GM12875 (cell line): ENCODE results near the gene PDE4D.

Source experiments
- H3K4me3 ChIP-seq: one replicate; pipeline ENCODE4 v1.5.1; 2011; ENCODE audit warnings: low read depth, low read length, control low read depth
- TF ChIP-seq, protein P1 (sequence below): IDR thresholded peaks from 2 replicates; pipeline ENCODE4 v1.5.1; 2011; ENCODE audit warnings: low read depth, mild to moderate bottlenecking, control low read depth, inconsistent platforms, low read length, moderate library complexity, borderline replicate concordance; ENCODE audit not compliant: insufficient read depth

The PDE4D gene

DNA sequence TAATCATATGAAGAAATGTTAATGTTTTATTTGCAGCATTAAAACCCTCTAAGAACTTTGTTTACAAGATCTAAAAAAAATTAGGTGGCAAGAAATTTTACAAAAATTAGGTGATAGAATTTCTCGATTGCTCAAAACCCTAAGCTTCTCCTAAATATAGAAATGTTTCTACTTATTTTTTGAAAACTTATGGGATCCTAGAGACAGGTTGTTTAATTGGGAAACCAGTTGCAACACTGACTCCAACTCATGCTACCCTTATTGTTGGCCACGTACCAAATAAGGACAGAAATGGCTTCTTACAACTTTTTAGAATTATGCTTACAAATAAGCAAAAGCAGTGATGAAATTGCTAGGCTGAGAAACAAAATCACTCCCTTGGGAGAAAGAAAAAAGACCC is 531.1 kb downstream of the PDE4D start:
- H3K4me3 ChIP-seq, result no peak overlapping the region
- TF ChIP-seq, protein P1, sequence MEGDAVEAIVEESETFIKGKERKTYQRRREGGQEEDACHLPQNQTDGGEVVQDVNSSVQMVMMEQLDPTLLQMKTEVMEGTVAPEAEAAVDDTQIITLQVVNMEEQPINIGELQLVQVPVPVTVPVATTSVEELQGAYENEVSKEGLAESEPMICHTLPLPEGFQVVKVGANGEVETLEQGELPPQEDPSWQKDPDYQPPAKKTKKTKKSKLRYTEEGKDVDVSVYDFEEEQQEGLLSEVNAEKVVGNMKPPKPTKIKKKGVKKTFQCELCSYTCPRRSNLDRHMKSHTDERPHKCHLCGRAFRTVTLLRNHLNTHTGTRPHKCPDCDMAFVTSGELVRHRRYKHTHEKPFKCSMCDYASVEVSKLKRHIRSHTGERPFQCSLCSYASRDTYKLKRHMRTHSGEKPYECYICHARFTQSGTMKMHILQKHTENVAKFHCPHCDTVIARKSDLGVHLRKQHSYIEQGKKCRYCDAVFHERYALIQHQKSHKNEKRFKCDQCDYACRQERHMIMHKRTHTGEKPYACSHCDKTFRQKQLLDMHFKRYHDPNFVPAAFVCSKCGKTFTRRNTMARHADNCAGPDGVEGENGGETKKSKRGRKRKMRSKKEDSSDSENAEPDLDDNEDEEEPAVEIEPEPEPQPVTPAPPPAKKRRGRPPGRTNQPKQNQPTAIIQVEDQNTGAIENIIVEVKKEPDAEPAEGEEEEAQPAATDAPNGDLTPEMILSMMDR, result no peak

DNA sequence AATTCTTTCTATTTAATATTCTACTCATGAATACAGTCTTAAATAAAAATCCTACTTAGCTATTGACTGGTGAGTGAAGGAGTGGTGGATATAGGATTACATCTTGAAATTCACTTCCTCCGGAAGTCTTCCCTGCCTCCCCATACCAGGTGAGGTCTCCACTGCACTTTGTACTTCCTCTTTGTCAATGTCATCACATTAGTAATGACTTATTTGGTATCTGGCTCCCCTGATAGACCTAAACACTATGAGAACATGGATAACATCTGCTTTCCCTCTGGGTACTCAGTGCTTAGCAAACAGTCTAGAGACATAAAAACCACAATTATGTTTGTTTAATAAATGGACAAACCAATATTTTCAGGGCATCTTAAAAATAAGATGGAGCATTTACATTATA is 532.1 kb downstream of the PDE4D start:
- TF ChIP-seq, protein P1, result no peak
- no peak overlapping the region for H3K4me3 ChIP-seq

DNA sequence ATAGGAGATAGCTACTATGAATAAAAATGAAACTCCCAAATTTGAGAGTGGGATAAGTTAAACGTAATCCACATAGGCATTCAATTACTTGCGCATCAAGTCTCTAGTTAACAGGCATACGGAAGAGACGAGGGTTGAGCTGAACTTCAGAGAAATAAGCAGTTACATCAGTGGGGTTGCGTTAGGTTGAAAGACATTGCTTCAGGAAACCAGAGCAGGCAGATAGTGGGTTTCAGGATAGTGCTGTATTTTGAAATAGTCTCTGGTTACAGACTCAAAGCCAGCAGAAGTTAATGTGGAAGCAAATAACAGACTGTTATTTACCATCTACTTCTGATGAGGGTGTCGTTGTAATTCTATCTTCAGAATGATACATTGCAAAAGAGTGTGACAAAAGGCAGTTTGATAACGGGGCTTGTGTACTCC is 533.4 kb downstream of the PDE4D start:
- TF ChIP-seq, protein P1, result no peak
- H3K4me3 ChIP-seq, result no peak overlapping the region

DNA sequence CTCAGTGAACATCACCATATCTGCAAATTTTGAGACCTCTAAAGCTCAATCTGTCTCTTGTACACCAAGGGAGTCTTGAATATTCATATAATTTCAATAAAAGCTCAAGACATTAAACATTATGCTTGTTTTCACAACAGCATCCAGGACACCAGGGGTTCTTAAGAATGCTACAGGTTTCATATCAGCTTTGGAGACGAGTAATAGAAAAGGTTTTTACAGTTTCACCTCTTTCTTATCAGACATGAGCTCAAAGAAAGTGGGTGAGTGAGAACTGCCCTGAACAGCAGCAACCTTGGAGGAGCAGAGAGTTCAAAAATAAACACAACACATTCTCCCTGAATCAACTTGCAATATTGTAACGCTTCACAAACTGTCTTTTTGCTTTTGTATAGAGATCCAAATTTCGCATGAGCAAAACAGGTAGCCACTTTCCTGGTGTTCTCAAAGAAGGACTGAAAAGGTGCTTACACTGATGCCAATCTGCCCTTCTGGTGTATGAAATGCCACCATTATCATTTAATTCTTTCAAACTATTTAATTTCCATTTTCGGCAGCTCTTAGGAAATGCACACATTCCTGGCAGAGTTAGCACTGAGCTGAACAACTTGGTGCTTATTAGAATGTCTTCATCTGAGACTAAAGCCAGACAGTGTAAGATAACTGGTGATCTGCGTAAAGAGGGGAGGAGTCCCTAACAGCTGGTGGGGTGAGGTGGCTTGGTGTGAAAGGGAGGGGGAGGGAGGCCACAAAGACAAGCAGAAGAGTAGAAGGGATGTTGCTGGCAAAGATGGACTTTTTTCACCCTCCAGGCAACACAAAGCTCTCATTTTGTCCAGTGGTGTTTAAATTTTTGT is 535.3 kb downstream of the PDE4D start:
- TF ChIP-seq, protein P1, result no peak
- H3K4me3 ChIP-seq, result no peak overlapping the region

DNA sequence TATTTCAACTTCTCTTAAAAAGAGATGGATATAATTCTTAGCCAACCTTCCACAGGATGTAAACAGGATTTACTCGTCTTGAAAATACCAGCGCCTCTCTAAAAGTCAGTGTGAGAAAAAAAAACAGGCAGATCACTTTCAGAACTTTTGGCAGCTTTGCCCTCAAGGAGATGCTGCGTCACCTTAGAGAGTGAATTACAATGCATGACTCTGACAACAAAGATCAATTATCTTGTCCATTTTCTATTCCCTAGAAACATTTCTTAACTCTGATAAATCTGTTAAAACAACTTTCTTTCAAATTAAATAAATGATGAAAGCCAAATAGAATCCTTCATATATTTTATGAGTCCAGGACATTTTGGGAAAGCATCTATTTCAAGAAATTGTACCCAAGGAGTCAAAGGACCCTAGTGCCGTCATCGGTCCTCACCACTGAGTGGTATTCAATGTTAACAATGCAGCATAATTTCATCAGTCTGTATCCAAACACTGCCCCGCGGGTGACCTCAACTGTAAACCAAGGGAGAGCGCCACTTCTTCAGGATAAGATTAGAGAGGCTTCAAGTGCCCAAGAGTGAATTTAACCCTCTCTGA is 536.0 kb downstream of the PDE4D start:
- TF ChIP-seq, protein P1, result no peak

DNA sequence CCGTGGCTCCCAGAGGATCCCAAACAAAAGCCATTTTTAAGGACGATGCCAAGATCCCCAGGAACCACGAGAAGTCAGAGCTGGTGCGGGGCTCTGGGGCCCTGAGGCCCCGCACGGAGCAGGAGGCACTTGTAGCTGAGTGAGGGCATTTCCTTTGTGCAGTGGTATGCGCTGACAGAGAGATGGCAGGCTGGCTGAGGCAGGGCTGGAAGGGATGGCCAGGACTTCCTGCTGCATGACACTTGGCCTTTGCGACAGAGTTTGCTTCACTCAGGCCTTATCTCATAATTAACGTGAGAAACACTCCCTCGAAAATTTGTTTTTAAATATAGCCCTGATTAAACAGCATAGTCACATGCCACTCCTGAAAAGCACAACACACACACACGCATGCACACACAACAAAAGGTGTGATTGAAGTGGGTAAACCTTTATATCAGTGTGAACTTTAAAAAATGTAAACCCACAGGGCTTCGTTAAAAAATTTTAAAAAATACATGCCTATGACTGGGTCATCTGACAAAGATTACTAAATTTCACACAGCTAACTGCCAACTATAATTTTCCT is 536.6 kb downstream of the PDE4D start:
- TF ChIP-seq, protein P1, result no peak
- H3K4me3 ChIP-seq, result no peak overlapping the region

More for the DNA sequence above, 536.0 kb downstream of the PDE4D start:
- no peak overlapping the region for H3K4me3 ChIP-seq
